DLD1 (cell line): ENCODE data around the gene VEPH1.

Source experiments
- in situ Hi-C: cut with HindIII; loops from 2 replicates; pipeline ENCODE4 v1.10.0; 2017; ENCODE audit warnings: low sequenced_read_pairs

Gene VEPH1

GRCh38 chr3:157527131-157527881 is 24.1 kb upstream of the VEPH1 start:
- in situ Hi-C loops: no loop called here

- in situ Hi-C loops: no loop called here
These were observed 22.8 kb upstream of the VEPH1 start for GRCh38 chr3:157526036-157526435.

GRCh38 chr3:157523814-157524213 is 20.6 kb upstream of the VEPH1 start:
- in situ Hi-C loops: no loop called here

- in situ Hi-C loops: no loop called here
These were observed 19.4 kb upstream of the VEPH1 start for GRCh38 chr3:157522648-157523047.

- in situ Hi-C loops: no loop called here
These were observed 17.4 kb upstream of the VEPH1 start for GRCh38 chr3:157520485-157521150.

- in situ Hi-C loops: no loop called here
These were observed 15.7 kb upstream of the VEPH1 start for GRCh38 chr3:157518881-157519280.

- in situ Hi-C loops: no loop called here
These were observed 13.7 kb upstream of the VEPH1 start for GRCh38 chr3:157516928-157517327.

- in situ Hi-C loops: no loop called here
These were observed 12.2 kb upstream of the VEPH1 start for GRCh38 chr3:157515398-157515797.

- in situ Hi-C loops: no loop called here
These were observed 11.2 kb upstream of the VEPH1 start for GRCh38 chr3:157514371-157514895.

- in situ Hi-C loops: no loop called here
These were observed 10.4 kb upstream of the VEPH1 start for GRCh38 chr3:157513585-157513984.

- in situ Hi-C loops: no loop called here
These were observed 9.3 kb upstream of the VEPH1 start for GRCh38 chr3:157512534-157512933.

- in situ Hi-C loops: no loop called here
These were observed 5.2 kb upstream of the VEPH1 start for GRCh38 chr3:157508461-157508860.

GRCh38 chr3:157501863-157502262 is 1.4 kb downstream of the VEPH1 start:
- in situ Hi-C loops: no loop called here

GRCh38 chr3:157500232-157500631 is 3.0 kb downstream of the VEPH1 start:
- in situ Hi-C loops: no loop called here

GRCh38 chr3:157499342-157499963 is 3.8 kb downstream of the VEPH1 start:
- in situ Hi-C loops: no loop called here

- in situ Hi-C loops: no loop called here
These were observed 4.8 kb downstream of the VEPH1 start for GRCh38 chr3:157498371-157498770.

GRCh38 chr3:157495846-157496245 is 7.4 kb downstream of the VEPH1 start:
- in situ Hi-C loops: no loop called here

- in situ Hi-C loops: no loop called here
These were observed 8.5 kb downstream of the VEPH1 start for GRCh38 chr3:157494581-157495281.

- in situ Hi-C loops: no loop called here
These were observed 9.3 kb downstream of the VEPH1 start for GRCh38 chr3:157493627-157494550.

GRCh38 chr3:157491136-157491535 is 12.1 kb downstream of the VEPH1 start:
- in situ Hi-C loops: no loop called here
